IPS-18c (cell line): ENCODE measurements around the gene FADS3.
"Not testable (repeated sequence)": the region's sequence is repeated elsewhere in the genome, so short reads cannot be mapped to it uniquely, and the experiment has no call there.

ENCODE experiments used
- H3K4me3 ChIP-seq: 2 replicates; pipeline ENCODE4 v1.7.0; 2013; ENCODE audit warnings: low read depth, mild to moderate bottlenecking, low read length, moderate library complexity; ENCODE audit not compliant: insufficient read depth
- H3K9me3 ChIP-seq: one replicate; pipeline ENCODE4 v1.6.1; 2013; ENCODE audit warnings: mild to moderate bottlenecking, low read length, moderate library complexity; ENCODE audit not compliant: control insufficient read depth, insufficient read depth

Gene FADS3

GRCh38 chr11:61889831-61890230 is 1.5 kb downstream of the FADS3 start:
- Histone ChIP-seq H3K4me3 (peak overlapping the region; percentile 78; the same call in 1 of the 2 replicates), H3K9me3 (no peaks in the 10 kb centered on the region)

- no peak overlapping the region for H3K4me3 ChIP-seq
- no peaks in the 10 kb centered on the region for H3K9me3 ChIP-seq
These were observed 2.8 kb downstream of the FADS3 start for GRCh38 chr11:61888590-61888989.

- H3K4me3 ChIP-seq, result no peak overlapping the region
- no peaks in the 10 kb centered on the region for H3K9me3 ChIP-seq
These were observed 3.4 kb downstream of the FADS3 start for GRCh38 chr11:61887839-61888494.

- no peak overlapping the region for H3K4me3 ChIP-seq
- H3K9me3 ChIP-seq, result no peaks in the 10 kb centered on the region
These were observed 4.7 kb downstream of the FADS3 start for GRCh38 chr11:61886643-61887042.

GRCh38 chr11:61885784-61886580 is 5.4 kb downstream of the FADS3 start:
- H3K4me3 ChIP-seq, result no peak overlapping the region
- no peaks in the 10 kb centered on the region for H3K9me3 ChIP-seq

- no peak overlapping the region for H3K4me3 ChIP-seq
- H3K9me3 ChIP-seq, result no peaks in the 10 kb centered on the region
These were observed 6.1 kb downstream of the FADS3 start for GRCh38 chr11:61885166-61885778.

- peaks cover 4% of the 10 kb centered on the region for H3K9me3 ChIP-seq
- no peak overlapping the region for H3K4me3 ChIP-seq
These were observed 7.4 kb downstream of the FADS3 start for GRCh38 chr11:61883947-61884346.

GRCh38 chr11:61883327-61883726 is 8.0 kb downstream of the FADS3 start:
- H3K4me3 ChIP-seq, result no peak overlapping the region
- peaks cover 4% of the 10 kb centered on the region for H3K9me3 ChIP-seq

- Histone ChIP-seq H3K9me3 (peaks cover 4% of the 10 kb centered on the region), H3K4me3 (no peak overlapping the region)
These were observed 8.5 kb downstream of the FADS3 start for GRCh38 chr11:61882879-61883278.

- H3K4me3 ChIP-seq, H3K9me3 ChIP-seq: not testable (repeated sequence)
These were observed 9.1 kb downstream of the FADS3 start for GRCh38 chr11:61882267-61882666.

- no peak overlapping the region for H3K4me3 ChIP-seq
These were observed 9.9 kb downstream of the FADS3 start for GRCh38 chr11:61881397-61881796.

GRCh38 chr11:61880454-61880853 is 10.9 kb downstream of the FADS3 start:
- no peak overlapping the region for H3K4me3 ChIP-seq
- peaks cover 4% of the 10 kb centered on the region for H3K9me3 ChIP-seq

More at GRCh38 chr11:61881397-61881796, 9.9 kb downstream of the FADS3 start:
- peaks cover 4% of the 10 kb centered on the region for H3K9me3 ChIP-seq

GRCh38 chr11:61880031-61880430 is 11.3 kb downstream of the FADS3 start:
- Histone ChIP-seq H3K9me3 (peaks cover 4% of the 10 kb centered on the region), H3K4me3 (no peak overlapping the region)

GRCh38 chr11:61879152-61879551 is 12.2 kb downstream of the FADS3 start:
- no peak overlapping the region for H3K4me3 ChIP-seq
- peaks cover 4% of the 10 kb centered on the region for H3K9me3 ChIP-seq

GRCh38 chr11:61875698-61876097 is 15.6 kb downstream of the FADS3 start:
- no peak overlapping the region for H3K4me3 ChIP-seq
- H3K9me3 ChIP-seq, result peaks cover 4% of the 10 kb centered on the region

GRCh38 chr11:61874853-61875252 is 16.5 kb downstream of the FADS3 start:
- Histone ChIP-seq H3K9me3 (peaks cover 4% of the 10 kb centered on the region), H3K4me3 (no peak overlapping the region)

GRCh38 chr11:61874377-61874809 is 17.0 kb downstream of the FADS3 start:
- Histone ChIP-seq H3K9me3 (peaks cover 2% of the 10 kb centered on the region), H3K4me3 (no peak overlapping the region)
